Uterus (tissue), 4 donors: ENCODE results near the gene UBE2D2. TPM values are rescaled to one million over a fixed set of nuclear protein-coding genes. Genes with fewer than 3 reads are reported as not detected.
"Not testable (repeated sequence)": the region's sequence is repeated elsewhere in the genome, so short reads cannot be mapped to it uniquely, and the experiment has no call there.

Source experiments
- DNase-seq, 2 donors: peaks; one replicate each; pipeline ENCODE4 v3.0.0-alpha.2; 2019 to 2020
- H3K27ac ChIP-seq, 2 donors: fragments of 200-600 bp; sonication (generic); 1 replicate in 1 of 2; 2 replicates in 1 of 2; pipeline ENCODE4 v1.5.1; 2016 to 2018
- H3K27me3 ChIP-seq, 2 donors: fragments of 200-600 bp; sonication (generic); one replicate each; pipeline ENCODE4 v1.5.1; 2018 to 2019; ENCODE audit warnings: control low read depth in 1 of 2
- H3K36me3 ChIP-seq, 2 donors: fragments of 200-600 bp; sonication (generic); one replicate each; pipeline ENCODE4 v1.5.1; 2019; ENCODE audit warnings: control low read depth in 1 of 2
- H3K4me1 ChIP-seq, 2 donors: fragments of 200-600 bp; sonication (generic); one replicate each; pipeline ENCODE4 v1.5.1; 2018 to 2019; ENCODE audit warnings: control low read depth in 1 of 2
- H3K4me3 ChIP-seq, 2 donors: fragments of 200-600 bp; sonication (generic); 1 replicate in 1 of 2; 2 replicates in 1 of 2; pipeline ENCODE4 v1.5.1; 2018 to 2019; ENCODE audit warnings: mild to moderate bottlenecking in 1 of 2
- H3K9me3 ChIP-seq, 2 donors: fragments of 200-600 bp; sonication (generic); one replicate each; pipeline ENCODE4 v1.5.1; 2019; ENCODE audit warnings: control low read depth in 1 of 2
- POLR2A ChIP-seq, 2 donors: fragments of 450-650 bp; IDR thresholded peaks; one replicate each; pipeline ENCODE4 v1.6.1; 2016; ENCODE audit warnings: antibody characterized with exemption in 2 of 2, mild to moderate bottlenecking in 1 of 2, moderate library complexity in 1 of 2
- intact Hi-C: fragments of 100-400 bp; cut with DNase I; formaldehyde crosslinking; loops from one replicate; pipeline ENCODE4 v1.15.1; 2023; ENCODE audit warnings: low total_unique reads
- total RNA-seq, 4 donors: library from RNA; depleted of rRNA in 3 of 4; stranded (reverse); fragments of >200 nt in 3 of 4; gene quantifications; one replicate each; pipeline versions ENCODE4 v1.1.0 to v1.2.4, GENCODE V29; 2014 to 2023
- TF ChIP-seq, protein P1 (sequence below), 4 experiments: fragments of 200-600 bp in 2 of 4; fragments of 450-650 bp in 2 of 4; sonication (generic) in 2 of 4; IDR thresholded peaks; one replicate each; pipeline ENCODE4 v1.5.1; 2016 to 2019; ENCODE audit warnings: antibody characterized with exemption in 4 of 4, mild to moderate bottlenecking in 2 of 4, moderate library complexity in 1 of 4
- donor health status: DM: yes; HTN: yes; CAD: no.

UBE2D2 gene
- total RNA-seq, 4 donors from 2014 or later: 34.1 to 153 (median 76.3) TPM

DNA sequence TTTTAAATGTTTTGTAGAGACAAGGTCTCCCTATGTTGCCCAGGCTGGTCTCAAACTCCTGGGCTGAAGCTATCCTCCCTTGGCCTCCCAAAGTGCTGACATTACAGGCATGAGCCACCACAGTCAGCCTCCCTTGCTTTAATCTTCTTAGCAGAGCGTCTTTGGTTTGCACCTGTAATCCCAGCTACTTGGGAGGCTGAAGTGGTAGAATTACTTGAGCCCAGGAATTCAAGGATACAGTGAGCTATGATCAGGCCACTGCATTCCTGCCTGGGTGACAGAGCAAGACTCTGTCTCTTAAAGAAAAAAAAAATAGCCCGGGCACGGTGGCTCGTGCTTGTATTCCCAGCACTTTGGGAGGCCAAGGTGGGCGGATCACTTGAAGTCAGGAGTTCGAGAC, 27.8 kb downstream of the UBE2D2 start:
- Histone ChIP-seq H3K4me1 (no peaks in the 10 kb centered on the region), H3K9me3 (no peaks in the 10 kb centered on the region), H3K36me3 (no peaks in the 10 kb centered on the region), H3K27me3 (no peaks in the 10 kb centered on the region), H3K4me3 (no peak overlapping the region), H3K27ac (no peak overlapping the region)
- intact Hi-C loops: no loop called here
- TF ChIP-seq, protein P1, sequence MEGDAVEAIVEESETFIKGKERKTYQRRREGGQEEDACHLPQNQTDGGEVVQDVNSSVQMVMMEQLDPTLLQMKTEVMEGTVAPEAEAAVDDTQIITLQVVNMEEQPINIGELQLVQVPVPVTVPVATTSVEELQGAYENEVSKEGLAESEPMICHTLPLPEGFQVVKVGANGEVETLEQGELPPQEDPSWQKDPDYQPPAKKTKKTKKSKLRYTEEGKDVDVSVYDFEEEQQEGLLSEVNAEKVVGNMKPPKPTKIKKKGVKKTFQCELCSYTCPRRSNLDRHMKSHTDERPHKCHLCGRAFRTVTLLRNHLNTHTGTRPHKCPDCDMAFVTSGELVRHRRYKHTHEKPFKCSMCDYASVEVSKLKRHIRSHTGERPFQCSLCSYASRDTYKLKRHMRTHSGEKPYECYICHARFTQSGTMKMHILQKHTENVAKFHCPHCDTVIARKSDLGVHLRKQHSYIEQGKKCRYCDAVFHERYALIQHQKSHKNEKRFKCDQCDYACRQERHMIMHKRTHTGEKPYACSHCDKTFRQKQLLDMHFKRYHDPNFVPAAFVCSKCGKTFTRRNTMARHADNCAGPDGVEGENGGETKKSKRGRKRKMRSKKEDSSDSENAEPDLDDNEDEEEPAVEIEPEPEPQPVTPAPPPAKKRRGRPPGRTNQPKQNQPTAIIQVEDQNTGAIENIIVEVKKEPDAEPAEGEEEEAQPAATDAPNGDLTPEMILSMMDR (IDR thresholded peaks at IDR 0.05): no peak
- no peak for TF ChIP-seq POLR2A (IDR thresholded peaks at IDR 0.05)
- no peak for DNase-seq

DNA sequence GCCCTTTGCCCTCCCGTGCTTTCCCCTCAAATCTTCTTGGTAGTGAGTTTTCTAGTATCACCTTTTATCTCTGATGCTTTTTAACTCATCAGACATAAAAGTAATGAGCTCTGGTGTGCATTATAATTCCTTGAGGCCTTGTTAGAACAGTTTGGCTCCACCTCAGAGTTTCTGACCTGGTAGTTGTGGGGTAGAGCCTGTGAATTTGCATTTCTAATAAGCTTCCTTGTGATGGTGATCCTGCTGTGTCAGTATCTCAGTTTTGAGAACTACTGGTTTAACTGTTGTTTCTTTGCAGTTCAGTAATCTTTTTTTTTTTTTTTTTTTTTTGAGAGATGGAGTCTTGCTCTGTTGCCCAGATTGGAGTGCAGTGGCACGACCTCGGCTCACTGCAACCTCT, 31.1 kb downstream of the UBE2D2 start:
- TF ChIP-seq, protein P1 (IDR thresholded peaks at IDR 0.05): no peak
- TF ChIP-seq POLR2A (IDR thresholded peaks at IDR 0.05): no peak
- H3K9me3 ChIP-seq: no peaks in the 10 kb centered on the region
- DNase-seq: no peak
- intact Hi-C loops: no loop called here
- no peak overlapping the region for H3K4me3 ChIP-seq
- no peak overlapping the region for H3K27ac ChIP-seq
- no peaks in the 10 kb centered on the region for H3K4me1 ChIP-seq
- no peaks in the 10 kb centered on the region for H3K36me3 ChIP-seq
- H3K27me3 ChIP-seq: no peaks in the 10 kb centered on the region

DNA sequence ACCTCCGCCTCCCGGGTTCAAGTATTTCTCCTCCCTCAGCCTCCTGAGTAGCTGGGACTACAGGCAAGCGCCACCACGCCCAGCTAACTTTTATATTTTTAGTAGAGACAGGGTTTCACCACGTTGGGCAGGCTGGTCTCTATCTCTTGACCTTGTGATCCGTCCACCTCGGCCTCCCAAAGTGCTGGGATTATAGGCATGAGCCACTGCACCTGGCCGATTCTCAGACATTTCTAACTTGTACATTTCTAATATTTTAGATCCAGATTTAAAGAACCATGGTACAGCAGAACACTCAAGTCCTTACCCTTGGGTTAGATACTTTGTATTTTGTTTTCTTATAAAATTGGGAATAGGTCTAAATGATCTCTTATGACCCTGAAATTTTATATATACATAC, 31.9 kb downstream of the UBE2D2 start:
- intact Hi-C loops, H3K4me3 ChIP-seq, H3K9me3 ChIP-seq, H3K27me3 ChIP-seq, H3K27ac ChIP-seq, H3K4me1 ChIP-seq, H3K36me3 ChIP-seq, DNase-seq: not testable (repeated sequence)

DNA sequence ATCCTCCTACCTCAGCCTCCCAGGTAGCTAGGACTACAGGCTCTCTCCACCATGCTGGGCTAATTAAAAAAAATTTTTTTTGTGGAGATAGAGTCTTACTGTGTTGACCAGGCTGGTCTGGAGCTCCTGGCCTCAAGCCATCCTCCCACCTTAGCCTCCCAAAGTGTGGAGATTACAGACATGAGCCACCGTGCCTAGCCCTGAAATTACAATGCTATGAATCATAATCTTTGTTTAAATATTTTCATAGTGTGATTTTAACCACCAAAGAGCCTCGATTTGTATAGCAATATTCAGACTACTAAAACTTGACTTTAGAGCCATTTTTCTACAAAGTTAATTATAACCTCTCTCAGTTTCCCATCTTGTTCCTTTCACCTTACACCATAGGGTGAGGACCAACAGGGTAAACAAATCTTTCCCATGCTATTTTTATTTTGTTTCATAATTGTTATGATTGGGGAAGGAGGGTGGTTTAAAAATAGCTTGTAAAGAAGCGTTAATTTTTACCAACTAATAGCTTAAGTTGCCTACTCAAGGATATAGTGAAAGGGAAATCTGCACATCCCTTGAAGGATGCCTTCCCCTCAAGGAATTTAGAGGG, 32.7 kb downstream of the UBE2D2 start:
- DNase-seq: no peak
- intact Hi-C loops: no loop called here
- Histone ChIP-seq H3K9me3 (no peaks in the 10 kb centered on the region), H3K4me1 (no peaks in the 10 kb centered on the region), H3K4me3 (no peak overlapping the region), H3K36me3 (no peaks in the 10 kb centered on the region), H3K27me3 (no peaks in the 10 kb centered on the region), H3K27ac (no peak overlapping the region)
- TF ChIP-seq, protein P1 (IDR thresholded peaks at IDR 0.05): no peak
- TF ChIP-seq POLR2A (IDR thresholded peaks at IDR 0.05): no peak

DNA sequence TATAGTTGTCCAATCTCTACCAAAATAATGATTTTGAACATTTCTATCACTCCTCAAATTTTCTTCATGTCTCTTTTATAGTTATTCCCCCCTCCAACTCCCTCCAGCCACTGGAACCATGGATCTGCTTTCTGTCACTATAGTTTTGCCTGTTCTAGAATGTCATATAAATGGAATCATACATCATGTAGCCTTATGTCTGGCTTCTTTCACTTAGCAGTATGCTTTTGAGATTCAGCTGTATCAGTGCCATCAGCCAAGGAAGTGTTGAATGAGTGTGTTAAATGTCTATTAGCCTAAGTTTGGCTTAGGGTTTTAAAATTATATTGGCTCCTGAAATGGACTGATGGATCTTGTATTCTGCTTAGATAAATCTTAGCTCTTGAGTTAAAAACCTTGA, 36.0 kb downstream of the UBE2D2 start:
- intact Hi-C loops: no loop called here
- TF ChIP-seq POLR2A (IDR thresholded peaks at IDR 0.05): no peak
- TF ChIP-seq, protein P1 (IDR thresholded peaks at IDR 0.05): no peak
- no peaks in the 10 kb centered on the region for H3K36me3 ChIP-seq
- H3K4me1 ChIP-seq: no peaks in the 10 kb centered on the region
- H3K27ac ChIP-seq: no peak overlapping the region
- DNase-seq: no peak
- no peaks in the 10 kb centered on the region for H3K27me3 ChIP-seq
- no peaks in the 10 kb centered on the region for H3K9me3 ChIP-seq
- H3K4me3 ChIP-seq: no peak overlapping the region

DNA sequence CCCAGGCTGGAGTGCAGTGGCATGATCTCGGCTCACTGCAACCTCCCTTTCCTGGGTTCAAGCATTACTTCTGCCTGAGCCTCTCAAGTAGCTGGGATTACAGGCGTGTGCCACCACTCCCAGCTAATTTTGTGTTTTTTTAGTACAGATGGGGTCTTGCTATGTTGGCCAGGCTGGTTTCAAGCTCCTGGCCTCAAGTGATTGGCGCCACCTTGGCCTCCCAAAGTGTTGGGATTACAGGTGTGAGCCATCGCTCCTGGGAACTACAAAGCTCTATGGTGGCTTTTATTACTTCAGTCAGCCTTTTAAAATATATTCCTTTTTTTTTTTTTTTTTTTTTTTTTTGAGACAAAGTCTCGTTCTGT, 37.4 kb downstream of the UBE2D2 start:
- H3K9me3 ChIP-seq, H3K27ac ChIP-seq, intact Hi-C loops, H3K4me1 ChIP-seq, H3K36me3 ChIP-seq, H3K27me3 ChIP-seq, DNase-seq, H3K4me3 ChIP-seq: not testable (repeated sequence)
